Smooth muscle cell (in vitro differentiated cells): ENCODE results near the gene HOXD9. TPM values are rescaled to one million over a fixed set of nuclear protein-coding genes. Genes with fewer than 3 reads are reported as not detected.

Experiments used
- DNase-seq: peaks from one replicate; lab custom pipeline; 2025; ENCODE audit not compliant: unreplicated experiment; lab: John Stamatoyannopoulos, UW
- H2AFZ ChIP-seq: fragments of 200-600 bp; sonication (generic); 2 replicates; pipeline ENCODE4 v1.6.0; 2016; ENCODE audit warnings: antibody characterized with exemption, low read depth, mild to moderate bottlenecking
- H3F3A ChIP-seq: fragments of 200-600 bp; sonication (generic); 2 replicates; pipeline ENCODE4 v1.6.0; 2017; ENCODE audit warnings: antibody characterized with exemption, low read depth
- H3K27ac ChIP-seq: fragments of 200-600 bp; sonication (generic); 2 replicates; pipeline ENCODE4 v1.5.1; 2016; ENCODE audit warnings: low read depth, mild to moderate bottlenecking
- H3K27me3 ChIP-seq: fragments of 200-600 bp; sonication (generic); 2 replicates; pipeline ENCODE4 v1.6.1; 2016; ENCODE audit warnings: low read depth, mild to moderate bottlenecking
- H3K36me3 ChIP-seq: fragments of 200-600 bp; sonication (generic); 2 replicates; pipeline ENCODE4 v1.5.1; 2016; ENCODE audit warnings: low read depth
- H3K4me1 ChIP-seq: fragments of 200-600 bp; sonication (generic); 2 replicates; pipeline ENCODE4 v1.5.1; 2016; ENCODE audit warnings: low read depth
- H3K4me2 ChIP-seq: fragments of 200-600 bp; sonication (generic); 2 replicates; pipeline ENCODE4 v1.6.0; 2016; ENCODE audit warnings: mild to moderate bottlenecking
- H3K4me3 ChIP-seq: fragments of 200-600 bp; sonication (generic); 2 replicates; pipeline ENCODE4 v1.5.1; 2016; ENCODE audit warnings: mild to moderate bottlenecking
- H3K79me2 ChIP-seq: fragments of 200-600 bp; sonication (generic); 2 replicates; pipeline ENCODE4 v1.6.0; 2016; ENCODE audit warnings: low read depth, mild to moderate bottlenecking
- H3K9ac ChIP-seq: fragments of 200-600 bp; sonication (generic); 2 replicates; pipeline ENCODE4 v1.6.0; 2016; ENCODE audit warnings: low read depth
- H3K9me3 ChIP-seq: fragments of 200-600 bp; sonication (generic); replicated peaks from 2 replicates; pipeline ENCODE4 v1.5.1; 2016; ENCODE audit warnings: low read depth
- H4K20me1 ChIP-seq: fragments of 200-600 bp; sonication (generic); 2 replicates; pipeline ENCODE4 v1.6.0; 2016; ENCODE audit warnings: low read depth
- WGBS: methylation state at CpG from one replicate; pipeline ENCODE4 v1.1.7; 2016; ENCODE audit warnings: low lambda C conversion rate; 5-methylcytosine and 5-hydroxymethylcytosine counted together
- polyA plus RNA-seq: library from polyadenylated mRNA; unstranded; fragments of >200 nt; fragmentation: Nextera tagmentation; extraction: Ambion mirVana; gene quantifications from 2 replicates; pipeline ENCODE4 v1.2.1, GENCODE V29; 2016
- total RNA-seq: library from RNA; depleted of rRNA; stranded (reverse); fragments of >200 nt; gene quantifications from 2 replicates; pipeline ENCODE4 v1.2.3, GENCODE V29; 2014
- TF ChIP-seq, protein P1 (sequence below): fragments of 200-600 bp; sonication (generic); IDR thresholded peaks from 2 replicates; pipeline ENCODE4 v1.5.1; 2017; ENCODE audit warnings: borderline replicate concordance, mild to moderate bottlenecking, antibody characterized with exemption; ENCODE audit not compliant: insufficient read depth, poor library complexity, severe bottlenecking

Gene HOXD9
- total and polyA plus RNA-seq, 2 experiments from 2014 or later: 0.49 to 2.2 TPM

DNA sequence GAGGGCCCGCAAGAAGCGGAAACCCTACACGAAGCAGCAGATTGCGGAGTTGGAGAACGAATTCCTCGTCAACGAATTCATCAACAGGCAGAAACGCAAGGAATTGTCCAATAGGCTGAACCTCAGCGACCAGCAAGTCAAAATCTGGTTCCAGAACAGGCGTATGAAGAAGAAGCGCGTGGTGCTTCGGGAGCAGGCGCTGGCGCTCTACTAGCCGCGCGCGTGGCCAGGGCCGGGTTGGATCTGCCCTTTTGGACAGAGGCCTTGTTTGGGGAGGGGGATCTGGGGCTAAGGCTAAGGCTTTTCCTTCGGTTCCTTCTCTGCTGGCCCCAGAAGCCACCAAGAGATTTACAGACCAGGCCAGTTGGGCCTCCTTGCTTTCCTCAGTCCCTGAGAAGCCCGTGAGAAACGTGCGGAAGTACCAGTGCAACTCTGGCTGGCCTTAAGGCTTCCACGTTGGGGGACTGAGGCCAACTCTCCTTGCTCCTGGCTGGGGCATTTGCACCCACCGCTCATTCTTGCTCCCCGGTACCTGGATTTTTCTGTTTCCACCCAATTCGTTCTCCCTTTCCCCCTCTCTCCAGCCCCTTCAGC, 21.9 kb upstream of the HOXD9 start:
- Histone ChIP-seq H3K9me3 (no peaks in the 10 kb centered on the region), H3F3A (peaks cover 3% of the 10 kb centered on the region), H4K20me1 (no peaks in the 10 kb centered on the region), H3K79me2 (peaks cover 2% of the 10 kb centered on the region), H3K9ac (no peak overlapping the region), H3K27me3 (peaks cover 96% of the 10 kb centered on the region), H3K36me3 (no peaks in the 10 kb centered on the region), H2AFZ (no peak overlapping the region), H3K4me1 (no peaks in the 10 kb centered on the region), H3K27ac (no peak overlapping the region), H3K4me3 (peak overlapping the region; percentile 58), H3K4me2 (no peak overlapping the region)
- TF ChIP-seq, protein P1, sequence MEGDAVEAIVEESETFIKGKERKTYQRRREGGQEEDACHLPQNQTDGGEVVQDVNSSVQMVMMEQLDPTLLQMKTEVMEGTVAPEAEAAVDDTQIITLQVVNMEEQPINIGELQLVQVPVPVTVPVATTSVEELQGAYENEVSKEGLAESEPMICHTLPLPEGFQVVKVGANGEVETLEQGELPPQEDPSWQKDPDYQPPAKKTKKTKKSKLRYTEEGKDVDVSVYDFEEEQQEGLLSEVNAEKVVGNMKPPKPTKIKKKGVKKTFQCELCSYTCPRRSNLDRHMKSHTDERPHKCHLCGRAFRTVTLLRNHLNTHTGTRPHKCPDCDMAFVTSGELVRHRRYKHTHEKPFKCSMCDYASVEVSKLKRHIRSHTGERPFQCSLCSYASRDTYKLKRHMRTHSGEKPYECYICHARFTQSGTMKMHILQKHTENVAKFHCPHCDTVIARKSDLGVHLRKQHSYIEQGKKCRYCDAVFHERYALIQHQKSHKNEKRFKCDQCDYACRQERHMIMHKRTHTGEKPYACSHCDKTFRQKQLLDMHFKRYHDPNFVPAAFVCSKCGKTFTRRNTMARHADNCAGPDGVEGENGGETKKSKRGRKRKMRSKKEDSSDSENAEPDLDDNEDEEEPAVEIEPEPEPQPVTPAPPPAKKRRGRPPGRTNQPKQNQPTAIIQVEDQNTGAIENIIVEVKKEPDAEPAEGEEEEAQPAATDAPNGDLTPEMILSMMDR: no peak
- no peak for DNase-seq
- WGBS: 37% methylated on average over 28 of the region's 28 CpGs

DNA sequence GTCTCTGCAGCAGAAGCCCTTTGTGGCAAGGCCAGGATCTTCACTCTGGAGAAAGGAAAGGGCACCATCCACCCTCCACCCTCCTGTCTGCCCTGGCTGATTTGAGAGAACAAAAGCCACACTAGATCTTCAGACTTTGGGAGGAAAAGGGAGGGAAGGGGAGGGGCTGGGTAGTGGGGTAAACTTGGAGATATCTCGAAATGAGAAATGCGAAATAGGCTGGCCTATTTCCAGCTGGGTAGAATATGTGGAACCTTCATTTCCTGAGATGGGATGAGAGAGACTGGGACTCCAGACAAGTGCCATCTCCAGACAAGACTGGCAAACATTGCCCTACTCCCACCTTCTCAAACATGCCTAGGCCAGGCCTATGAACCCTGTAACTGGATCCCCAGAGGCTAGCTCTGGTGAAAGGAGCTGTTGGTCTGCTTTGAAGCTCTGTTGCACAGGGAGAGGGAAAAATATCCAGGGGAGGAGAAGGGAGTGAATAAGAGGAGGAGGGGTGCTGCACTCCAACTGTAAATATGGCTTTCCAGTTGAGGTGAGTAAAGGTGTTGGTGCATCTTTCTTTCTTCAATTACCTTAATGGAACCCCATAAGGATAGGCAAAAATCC, 21.2 kb upstream of the HOXD9 start:
- peaks cover 96% of the 10 kb centered on the region for H3K27me3 ChIP-seq

DNA sequence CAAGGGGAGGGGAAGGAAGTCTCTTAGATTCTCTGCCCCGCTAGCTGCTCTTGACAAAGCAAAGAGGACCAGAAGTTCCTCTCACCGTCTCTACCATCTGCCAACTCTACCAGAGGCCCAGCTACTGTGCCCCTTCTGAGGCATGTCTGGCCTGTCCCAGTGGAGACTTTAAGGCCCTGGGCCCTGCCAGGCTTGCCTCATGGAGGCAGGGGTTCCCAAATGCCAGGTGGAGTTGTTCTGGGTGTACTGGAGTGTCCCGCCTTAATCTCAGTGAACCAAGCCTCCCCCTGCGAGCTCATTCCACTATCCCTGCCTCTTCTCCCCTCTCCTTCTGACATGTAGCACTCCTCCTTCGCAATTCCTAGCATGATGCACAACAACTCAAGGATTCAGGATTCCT, 20.7 kb upstream of the HOXD9 start:
- 82% methylated on average over 5 of the region's 5 CpGs for WGBS
- peaks cover 11% of the 10 kb centered on the region for H3K79me2 ChIP-seq
- H3K27ac ChIP-seq: no peak overlapping the region

More for the DNA sequence above, 21.2 kb upstream of the HOXD9 start:
- H3K9ac ChIP-seq: no peak overlapping the region
- no peak overlapping the region for H3K27ac ChIP-seq
- 71% methylated on average over 2 of the region's 2 CpGs for WGBS
- no peak for DNase-seq
- TF ChIP-seq, protein P1: no peak
- no peaks in the 10 kb centered on the region for H3K36me3 ChIP-seq
- no peak overlapping the region for H3K4me2 ChIP-seq
- H2AFZ ChIP-seq: no peak overlapping the region
- peaks cover 3% of the 10 kb centered on the region for H3F3A ChIP-seq
- peak overlapping the region; percentile 58 for H3K4me3 ChIP-seq
- H3K9me3 ChIP-seq: no peaks in the 10 kb centered on the region
- H3K79me2 ChIP-seq: peaks cover 9% of the 10 kb centered on the region
- no peaks in the 10 kb centered on the region for H3K4me1 ChIP-seq
- no peaks in the 10 kb centered on the region for H4K20me1 ChIP-seq

More for the DNA sequence above, 20.7 kb upstream of the HOXD9 start:
- peaks cover 96% of the 10 kb centered on the region for H3K27me3 ChIP-seq
- H4K20me1 ChIP-seq: peaks cover 2% of the 10 kb centered on the region
- H3K9ac ChIP-seq: no peak overlapping the region
- H3K4me1 ChIP-seq: no peaks in the 10 kb centered on the region
- H3K4me2 ChIP-seq: no peak overlapping the region
- TF ChIP-seq, protein P1: no peak
- H3K9me3 ChIP-seq: no peaks in the 10 kb centered on the region
- H3K4me3 ChIP-seq: peak overlapping the region; percentile 58
- H3K36me3 ChIP-seq: no peaks in the 10 kb centered on the region
- H3F3A ChIP-seq: peaks cover 3% of the 10 kb centered on the region
- no peak overlapping the region for H2AFZ ChIP-seq
- no peak for DNase-seq
